Renal cortical epithelial cell (primary cell): ENCODE results near the gene RPL13. TPM values are rescaled to one million over a fixed set of nuclear protein-coding genes. Genes with fewer than 3 reads are reported as not detected.

Experiments used
- total RNA-seq: library from RNA; depleted of rRNA; stranded (reverse); fragments of >200 nt; gene quantifications from 2 replicates; pipeline ENCODE4 v1.2.3, GENCODE V29; 2014

Gene RPL13
- total RNA-seq, 1 donor from 2014 or later, result 1,512 TPM

Other genes with a start within 250 kb of the RPL13 start
- gene ANKRD11, start 70.1 kb upstream of the RPL13 start, total RNA-seq, result 32.3 and 96.9 TPM in 2 replicates
- 114 and 152 TPM in 2 replicates for gene SPG7, start 52.3 kb upstream of the RPL13 start, total RNA-seq
- 11.9 and 45.5 TPM in 2 replicates for gene CPNE7, start 15.1 kb downstream of the RPL13 start, total RNA-seq
- gene DPEP1, start 53.0 kb downstream of the RPL13 start, total RNA-seq, result 0.50 and 3.1 TPM in 2 replicates
- 109 and 119 TPM in 2 replicates for gene CHMP1A, start 97.0 kb downstream of the RPL13 start, total RNA-seq
- 3.0 and 7.9 TPM in 2 replicates for gene SPATA33, start 97.2 kb downstream of the RPL13 start, total RNA-seq
- 33.9 and 56.5 TPM in 2 replicates for gene CDK10, start 126.0 kb downstream of the RPL13 start, total RNA-seq
- gene SPATA2L, start 141.0 kb downstream of the RPL13 start, total RNA-seq, result 22.7 and 34.7 TPM in 2 replicates
- gene VPS9D1, start 160.2 kb downstream of the RPL13 start, total RNA-seq, result 7.1 and 12.6 TPM in 2 replicates
- gene ZNF276, start 160.9 kb downstream of the RPL13 start, total RNA-seq, result 10.6 and 20.7 TPM in 2 replicates